Loucy (cell line): ENCODE data around the gene TAF4.

Experiments used
- H2AFZ ChIP-seq: fragments of 200-600 bp; sonication (generic); 2 replicates; pipeline ENCODE4 v1.6.0; 2016; ENCODE audit warnings: antibody characterized with exemption, mild to moderate bottlenecking, low read length, moderate library complexity
- H3F3A ChIP-seq: fragments of 200-600 bp; 2 replicates; pipeline ENCODE4 v1.6.0; 2016; ENCODE audit warnings: antibody characterized with exemption, low read depth, mild to moderate bottlenecking
- H3K27me3 ChIP-seq: fragments of 200-600 bp; sonication (generic); 2 replicates; pipeline ENCODE4 v1.6.1; 2014; ENCODE audit warnings: low read length, mild to moderate bottlenecking; ENCODE audit not compliant: insufficient read depth, poor library complexity, severe bottlenecking
- H3K36me3 ChIP-seq: fragments of 200-600 bp; sonication (generic); 2 replicates; pipeline ENCODE4 v1.6.1; 2016; ENCODE audit warnings: low read length; ENCODE audit not compliant: insufficient read depth
- H3K4me1 ChIP-seq: fragments of 200-600 bp; sonication (generic); 2 replicates; pipeline ENCODE4 v1.5.1; 2014; ENCODE audit warnings: low read length, mild to moderate bottlenecking; ENCODE audit not compliant: insufficient read depth, poor library complexity, severe bottlenecking
- H3K4me2 ChIP-seq: fragments of 200-600 bp; sonication (generic); 2 replicates; pipeline ENCODE4 v1.6.0; 2014; ENCODE audit warnings: antibody characterized with exemption, low read length, low read depth, mild to moderate bottlenecking; ENCODE audit not compliant: poor library complexity, severe bottlenecking
- H3K4me3 ChIP-seq: fragments of 200-600 bp; sonication (generic); 2 replicates; pipeline ENCODE4 v1.5.1; 2014; ENCODE audit warnings: low read length, mild to moderate bottlenecking, mixed read lengths; ENCODE audit not compliant: poor library complexity, severe bottlenecking
- H3K79me2 ChIP-seq: fragments of 200-600 bp; sonication (generic); 2 replicates; pipeline ENCODE4 v1.6.1; 2014; ENCODE audit warnings: low read length; ENCODE audit not compliant: insufficient read depth
- H3K9ac ChIP-seq: fragments of 200-600 bp; sonication (generic); 2 replicates; pipeline ENCODE4 v1.6.0; 2014; ENCODE audit warnings: mild to moderate bottlenecking, low read depth, low read length, moderate library complexity; ENCODE audit not compliant: poor library complexity, severe bottlenecking
- H3K9me2 ChIP-seq: fragments of 200-600 bp; sonication (generic); replicated peaks from 2 replicates; pipeline ENCODE4 v1.6.1; 2016; ENCODE audit warnings: low read depth, low read length, mixed read lengths
- H3K9me3 ChIP-seq: fragments of 200-600 bp; sonication (generic); 2 replicates; pipeline ENCODE4 v1.6.1; 2014; ENCODE audit warnings: mild to moderate bottlenecking, antibody characterized with exemption, low read length, low read depth; ENCODE audit not compliant: insufficient read depth
- H4K20me1 ChIP-seq: fragments of 200-600 bp; sonication (generic); 2 replicates; pipeline ENCODE4 v1.6.0; 2014; ENCODE audit warnings: antibody characterized with exemption, low read length, mild to moderate bottlenecking; ENCODE audit not compliant: insufficient read depth, poor library complexity, severe bottlenecking
- CTCF ChIP-seq: fragments of 200-600 bp; sonication (generic); conservative IDR thresholded peaks from 2 replicates; pipeline ENCODE4 v1.5.1; 2014; ENCODE audit warnings: mild to moderate bottlenecking, antibody characterized with exemption, low read length
- EZH2phosphoT487 ChIP-seq: fragments of 200-600 bp; IDR thresholded peaks from 2 replicates; pipeline ENCODE4 v1.6.1; 2018; ENCODE audit warnings: antibody characterized with exemption, mild to moderate bottlenecking, moderate library complexity, borderline replicate concordance

Gene TAF4

DNA sequence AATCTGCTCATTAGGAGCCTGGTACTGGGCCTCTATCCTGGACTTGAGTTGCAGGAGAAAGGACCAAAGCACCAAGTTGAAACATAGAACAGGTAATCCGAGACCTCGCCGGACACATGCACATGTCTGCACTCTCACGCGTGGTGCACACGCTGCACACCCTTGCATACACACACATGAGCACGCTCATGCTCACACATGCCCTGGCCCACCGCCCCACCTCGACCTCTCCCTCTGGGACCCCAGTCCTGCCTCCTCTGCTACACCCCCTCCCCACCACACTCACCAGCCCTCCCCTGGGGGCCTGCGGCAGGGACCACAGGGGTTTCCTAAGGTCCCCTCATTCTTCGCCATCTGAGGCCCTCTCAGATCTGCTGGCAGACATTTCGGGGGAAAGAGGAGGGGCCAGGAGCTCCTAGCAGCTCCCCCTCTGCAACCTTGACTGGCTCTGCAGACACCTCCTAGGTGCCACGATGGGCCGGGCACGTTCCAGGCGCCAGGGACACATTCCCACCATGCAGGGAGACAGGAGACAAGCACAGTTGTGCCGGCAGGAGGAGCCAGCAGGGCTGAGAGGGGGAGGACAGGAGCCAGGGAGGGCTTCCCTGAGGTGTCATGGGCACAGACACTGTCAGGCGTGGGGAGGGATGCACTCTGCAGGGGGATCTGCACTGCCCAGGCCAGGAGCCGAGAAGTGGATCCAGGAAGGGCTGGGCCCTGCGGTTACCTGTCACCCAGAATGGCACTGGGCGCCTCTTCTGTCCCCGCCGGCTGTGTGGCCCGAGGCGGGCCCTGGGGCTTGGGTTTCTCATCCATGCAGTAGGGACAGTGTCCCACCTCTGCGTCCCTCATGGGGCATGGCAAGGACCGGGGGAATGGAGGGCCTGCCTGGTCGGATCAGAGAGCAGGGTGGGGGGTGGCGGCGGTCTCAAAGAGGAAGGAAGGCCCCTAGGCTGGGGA lies 31.0 kb upstream of the TAF4 start:
- Histone ChIP-seq H2AFZ (no peak overlapping the region), H3K27me3 (no peaks in the 10 kb centered on the region), H3K36me3 (no peaks in the 10 kb centered on the region), H3K4me3 (no peak overlapping the region), H4K20me1 (no peaks in the 10 kb centered on the region), H3K9me2 (no peaks in the 10 kb centered on the region), H3K4me2 (no peak overlapping the region), H3K9me3 (peaks cover 3% of the 10 kb centered on the region; the same call in 1 of the 2 replicates), H3K79me2 (no peaks in the 10 kb centered on the region), H3F3A (no peaks in the 10 kb centered on the region), H3K4me1 (no peaks in the 10 kb centered on the region), H3K9ac (no peak overlapping the region)
- TF ChIP-seq EZH2phosphoT487 (no peak), CTCF (no peak)

DNA sequence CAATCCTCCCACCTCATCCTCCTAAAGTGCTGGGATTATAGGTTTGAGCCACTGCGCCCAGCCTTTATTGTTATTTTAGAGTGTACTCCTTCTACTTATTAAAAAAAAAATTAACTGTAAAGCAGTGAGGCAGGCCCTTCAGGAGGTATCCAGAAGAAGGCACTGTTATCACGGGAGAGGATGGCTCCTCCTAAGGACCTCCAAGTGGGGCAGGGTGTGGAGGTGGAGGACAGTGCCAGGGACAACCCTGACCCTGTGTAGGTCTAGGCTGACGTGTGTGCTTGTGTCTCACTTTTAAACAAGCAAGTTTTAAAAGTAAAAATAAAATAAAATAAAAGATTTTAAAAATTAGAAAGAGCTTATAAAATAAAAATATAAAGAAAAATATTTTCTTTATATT lies 23.7 kb upstream of the TAF4 start:
- peak; percentile 30 for TF ChIP-seq CTCF
- TF ChIP-seq EZH2phosphoT487, result no peak
- Histone ChIP-seq H3K9ac (no peak overlapping the region), H3K9me2 (no peaks in the 10 kb centered on the region), H3F3A (no peaks in the 10 kb centered on the region), H2AFZ (no peak overlapping the region), H3K27me3 (no peaks in the 10 kb centered on the region), H3K9me3 (no peaks in the 10 kb centered on the region), H3K79me2 (no peaks in the 10 kb centered on the region), H4K20me1 (no peaks in the 10 kb centered on the region), H3K4me1 (no peaks in the 10 kb centered on the region), H3K4me2 (no peak overlapping the region), H3K4me3 (no peak overlapping the region), H3K36me3 (no peaks in the 10 kb centered on the region)

DNA sequence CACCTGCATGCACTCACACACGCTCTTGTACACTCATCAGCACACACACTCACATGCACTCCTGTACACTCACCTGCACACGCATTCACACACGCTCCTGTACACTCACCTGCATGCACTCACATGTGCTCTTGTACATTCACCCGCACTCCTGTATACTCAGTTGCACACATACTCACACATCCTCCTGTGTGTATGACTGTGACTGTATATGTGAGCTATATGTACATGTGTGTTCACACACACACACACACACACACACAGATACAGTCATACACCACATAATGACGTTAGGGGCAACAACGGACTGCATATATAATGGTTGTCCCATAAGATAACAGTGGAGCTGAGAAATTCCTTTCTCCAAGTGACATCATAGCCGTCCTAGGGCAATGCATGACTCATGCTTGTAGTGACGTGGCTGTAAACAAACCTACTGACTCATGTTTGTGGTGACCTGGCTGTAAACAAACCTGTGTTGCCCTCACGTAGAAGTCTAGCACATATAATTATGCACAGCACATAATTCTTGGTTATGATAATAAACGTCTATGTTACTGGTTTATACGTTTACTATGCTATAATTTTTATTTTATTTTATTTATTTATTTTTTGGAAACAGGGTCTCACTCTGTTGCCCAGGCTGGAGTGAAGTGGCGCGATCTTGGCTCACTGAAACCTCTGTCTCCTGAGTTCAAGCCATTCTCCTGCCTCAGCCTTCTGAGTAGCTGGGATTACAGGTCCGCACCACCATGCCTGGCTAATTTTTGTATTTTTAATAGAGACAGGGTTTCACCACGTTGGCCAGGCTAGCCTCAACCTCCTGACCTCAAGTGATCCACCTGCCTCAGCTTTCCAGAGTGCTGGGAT lies 22.8 kb upstream of the TAF4 start:
- Histone ChIP-seq H2AFZ (no peak overlapping the region), H4K20me1 (no peaks in the 10 kb centered on the region), H3K4me2 (no peak overlapping the region), H3K9ac (no peak overlapping the region), H3K36me3 (no peaks in the 10 kb centered on the region), H3K27me3 (no peaks in the 10 kb centered on the region), H3K4me1 (no peaks in the 10 kb centered on the region), H3F3A (no peaks in the 10 kb centered on the region), H3K9me2 (no peaks in the 10 kb centered on the region), H3K4me3 (no peak overlapping the region), H3K9me3 (no peaks in the 10 kb centered on the region), H3K79me2 (no peaks in the 10 kb centered on the region)
- TF ChIP-seq CTCF (no peak), EZH2phosphoT487 (no peak)
